Lower lobe of right lung (tissue), 2 donors: Measurements from ENCODE around the gene VGLL2. TPM values are rescaled to one million over a fixed set of nuclear protein-coding genes. Genes with fewer than 3 reads are reported as not detected.
A peak's percentile ranks its signal among the peaks of the same experiment; 100 is the strongest.

Experiments
- ATAC-seq, 2 donors: fragments of 200-7000 bp; cut with Tn5 transposase; one replicate each; pipeline ENCODE4 v1.9.1; 2020 to 2022; ENCODE audit warnings: mild to moderate bottlenecking in 2 of 2, moderate library complexity in 2 of 2
- DNase-seq: peaks from one replicate; pipeline ENCODE4 v3.0.0-alpha.2; 2020
- H3K27ac ChIP-seq: fragments of 200-600 bp; one replicate; pipeline ENCODE4 v1.8.0; 2022
- H3K27me3 ChIP-seq: fragments of 200-600 bp; one replicate; pipeline ENCODE4 v1.8.0; 2022; ENCODE audit warnings: low read depth
- H3K36me3 ChIP-seq: fragments of 200-600 bp; one replicate; pipeline ENCODE4 v1.8.0; 2022; ENCODE audit warnings: mild to moderate bottlenecking
- H3K4me1 ChIP-seq: fragments of 200-600 bp; one replicate; pipeline ENCODE4 v1.8.0; 2022
- H3K4me3 ChIP-seq: fragments of 200-600 bp; one replicate; pipeline ENCODE4 v1.8.0; 2022; ENCODE audit warnings: mild to moderate bottlenecking
- H3K9me3 ChIP-seq: fragments of 200-600 bp; one replicate; pipeline ENCODE4 v1.8.0; 2022
- CTCF ChIP-seq: fragments of 200-600 bp; IDR thresholded peaks from one replicate; pipeline ENCODE4 v1.8.0; 2022; ENCODE audit warnings: antibody characterized with exemption, mild to moderate bottlenecking
- intact Hi-C: fragments of 100-400 bp; cut with DNase I; formaldehyde crosslinking; loops from one replicate; pipeline ENCODE4 v1.11.0; 2022
- total RNA-seq: library from RNA; stranded (reverse); fragmentation: NEBNext Ultra II Directional; extraction: Animal tissue kit (Norgen Biotek cat#: 25700); gene quantifications from one replicate; pipeline ENCODE4 v1.2.1, GENCODE V29; 2021
- donor health status: DM: no; HTN: yes; CAD: no; lungs with severe emphysema.

Gene VGLL2
- total RNA-seq, 1 donor from 2014 or later = not detected

- TF ChIP-seq CTCF = no peak
- no peaks in the 10 kb centered on the region for H3K9me3 ChIP-seq
- no peaks in the 10 kb centered on the region for H3K36me3 ChIP-seq
- intact Hi-C loops = no loop called here
- no peaks in the 10 kb centered on the region for H3K27me3 ChIP-seq
- no peak overlapping the region for H3K4me3 ChIP-seq
- no peak overlapping the region for H3K27ac ChIP-seq
- ATAC-seq = no peak
- no peaks in the 10 kb centered on the region for H3K4me1 ChIP-seq
- no peak for DNase-seq
These were observed 33.6 kb downstream of the VGLL2 start for GRCh38 chr6:117298941-117299340.

GRCh38 chr6:117303323-117303722 lies 38.0 kb downstream of the VGLL2 start:
- DNase-seq = no peak

GRCh38 chr6:117304446-117304845 lies 39.1 kb downstream of the VGLL2 start:
- no peak overlapping the region for H3K4me3 ChIP-seq
- no peak for ATAC-seq
- no peak for DNase-seq
- H3K27ac ChIP-seq = no peak overlapping the region
- intact Hi-C loops = no loop called here
- peaks cover 4% of the 10 kb centered on the region for H3K36me3 ChIP-seq
- no peak for TF ChIP-seq CTCF
- no peaks in the 10 kb centered on the region for H3K4me1 ChIP-seq
- H3K27me3 ChIP-seq = no peaks in the 10 kb centered on the region
- no peaks in the 10 kb centered on the region for H3K9me3 ChIP-seq

More at GRCh38 chr6:117303323-117303722, 38.0 kb downstream of the VGLL2 start:
- intact Hi-C loops = no loop called here
- no peaks in the 10 kb centered on the region for H3K4me1 ChIP-seq
- no peak for ATAC-seq
- H3K27ac ChIP-seq = no peak overlapping the region
- peaks cover 4% of the 10 kb centered on the region for H3K36me3 ChIP-seq
- no peak overlapping the region for H3K4me3 ChIP-seq
- no peak for TF ChIP-seq CTCF
- no peaks in the 10 kb centered on the region for H3K27me3 ChIP-seq
- no peaks in the 10 kb centered on the region for H3K9me3 ChIP-seq

- DNase-seq (no peak), ATAC-seq (peak; percentile 69 to 75)
- H3K4me1 ChIP-seq = no peaks in the 10 kb centered on the region
- no peak for TF ChIP-seq CTCF
- intact Hi-C loops = no loop called here
- H3K9me3 ChIP-seq = no peaks in the 10 kb centered on the region
- no peak overlapping the region for H3K27ac ChIP-seq
- H3K4me3 ChIP-seq = no peak overlapping the region
- no peaks in the 10 kb centered on the region for H3K27me3 ChIP-seq
- peaks cover 4% of the 10 kb centered on the region for H3K36me3 ChIP-seq
These were observed 41.0 kb downstream of the VGLL2 start for GRCh38 chr6:117306227-117306790.

- no peaks in the 10 kb centered on the region for H3K27me3 ChIP-seq
- intact Hi-C loops = no loop called here
- H3K9me3 ChIP-seq = no peaks in the 10 kb centered on the region
- peaks cover 4% of the 10 kb centered on the region for H3K36me3 ChIP-seq
- no peak overlapping the region for H3K4me3 ChIP-seq
- TF ChIP-seq CTCF = no peak
- no peak for ATAC-seq
- H3K4me1 ChIP-seq = no peaks in the 10 kb centered on the region
- H3K27ac ChIP-seq = no peak overlapping the region
- no peak for DNase-seq
These were observed 42.3 kb downstream of the VGLL2 start for GRCh38 chr6:117307655-117308054.

- no peak overlapping the region for H3K4me3 ChIP-seq
- ATAC-seq (no peak), DNase-seq (no peak)
- peaks cover 4% of the 10 kb centered on the region for H3K36me3 ChIP-seq
- H3K27ac ChIP-seq = no peak overlapping the region
- TF ChIP-seq CTCF = no peak
- no peaks in the 10 kb centered on the region for H3K27me3 ChIP-seq
- H3K9me3 ChIP-seq = no peaks in the 10 kb centered on the region
- no peaks in the 10 kb centered on the region for H3K4me1 ChIP-seq
- intact Hi-C loops = no loop called here
These were observed 43.7 kb downstream of the VGLL2 start for GRCh38 chr6:117309069-117309468.
